IMR-90 (cell line): ENCODE results near the gene SEMA5A. TPM values are rescaled to one million over a fixed set of nuclear protein-coding genes. Genes with fewer than 3 reads are reported as not detected.

Experiments
- ATAC-seq: fragments of 200-7000 bp; cut with Tn5 transposase; 2 replicates; pipeline ENCODE4 v1.9.1; 2020; ENCODE audit warnings: low read depth, mild to moderate bottlenecking, moderate library complexity
- BruUV-seq: library from RNA; stranded (reverse); fragments of 400-500 nt; replicated peaks from 2 replicates; lab custom pipeline; 2021; lab: Mats Ljungman, UMichigan
- CTCF ChIA-PET: fragments of 300-600 bp; formaldehyde crosslinking; extraction: SDS; loops from one replicate; lab custom pipeline; 2021; ENCODE audit warnings: antibody characterized with exemption; lab: Yijun Ruan, JAX
- POLR2A ChIA-PET: fragments of 300-600 bp; sonication (Branson Sonifier 250); formaldehyde crosslinking; loops from one replicate; lab custom pipeline; 2022; ENCODE audit warnings: antibody characterized with exemption; ENCODE audit not compliant: unreplicated experiment; lab: Charles Lee
- DNase-seq: peaks from one replicate; pipeline ENCODE4 v3.0.0; 2013
- H2AFZ ChIP-seq: replicated peaks from 2 replicates; pipeline ENCODE3; 2013; ENCODE audit warnings: low read length, mild to moderate bottlenecking; ENCODE audit not compliant: poor library complexity
- H2AK5ac ChIP-seq: 2 replicates; pipeline ENCODE4 v1.6.1; 2013; ENCODE audit warnings: low read depth, low read length, inconsistent platforms
- H2AK9ac ChIP-seq: replicated peaks from 2 replicates; pipeline ENCODE3; 2013; ENCODE audit warnings: mild to moderate bottlenecking, low read depth, low read length, moderate library complexity; ENCODE audit not compliant: poor library complexity
- H2BK120ac ChIP-seq: 2 replicates; pipeline ENCODE4 v1.6.1; 2013; ENCODE audit warnings: low read depth, low read length, inconsistent platforms
- H2BK15ac ChIP-seq: 3 replicates; pipeline ENCODE4 v1.6.1; 2013; ENCODE audit warnings: low read depth, low read length, inconsistent platforms
- H2BK20ac ChIP-seq: 2 replicates; pipeline ENCODE4 v1.6.1; 2013; ENCODE audit warnings: low read depth, mild to moderate bottlenecking, inconsistent platforms, low read length, moderate library complexity
- H2BK5ac ChIP-seq: 2 replicates; pipeline ENCODE4 v1.6.1; 2013; ENCODE audit warnings: mild to moderate bottlenecking, low read depth, low read length, inconsistent platforms; ENCODE audit not compliant: poor library complexity, severe bottlenecking
- H3K14ac ChIP-seq: replicated peaks from 2 replicates; pipeline ENCODE4 v1.6.1; 2013; ENCODE audit warnings: low read depth, low read length, inconsistent platforms
- H3K18ac ChIP-seq: 2 replicates; pipeline ENCODE4 v1.6.1; 2013; ENCODE audit warnings: low read depth, low read length, control low read depth
- H3K23ac ChIP-seq: 2 replicates; pipeline ENCODE4 v1.6.1; 2013; ENCODE audit warnings: low read depth, low read length, inconsistent platforms
- H3K27ac ChIP-seq: 2 replicates; pipeline ENCODE4 v1.5.1; 2013; ENCODE audit warnings: mild to moderate bottlenecking, control low read depth, low read length; ENCODE audit not compliant: insufficient read depth
- H3K27me3 ChIP-seq: 2 replicates; pipeline ENCODE4 v1.6.1; 2013; ENCODE audit warnings: low read length; ENCODE audit not compliant: control insufficient read depth, insufficient read depth
- H3K36me3 ChIP-seq: 2 replicates; pipeline ENCODE4 v1.6.1; 2013; ENCODE audit warnings: low read length, mixed read lengths; ENCODE audit not compliant: control insufficient read depth, insufficient read depth
- H3K4ac ChIP-seq: 2 replicates; pipeline ENCODE4 v1.6.1; 2013; ENCODE audit warnings: low read depth, low read length, inconsistent platforms
- H3K4me1 ChIP-seq: 2 replicates; pipeline ENCODE4 v1.6.1; 2013; ENCODE audit warnings: low read length, mixed read lengths; ENCODE audit not compliant: control insufficient read depth, insufficient read depth
- H3K4me2 ChIP-seq: 2 replicates; pipeline ENCODE4 v1.6.1; 2013; ENCODE audit warnings: low read depth, mild to moderate bottlenecking, control low read depth, low read length, moderate library complexity
- H3K4me3 ChIP-seq: 2 replicates; pipeline ENCODE4 v1.5.1; 2013; ENCODE audit warnings: low read depth, mild to moderate bottlenecking, control low read depth, low read length, moderate library complexity; ENCODE audit not compliant: insufficient read depth
- H3K56ac ChIP-seq: 2 replicates; pipeline ENCODE4 v1.6.1; 2013; ENCODE audit warnings: low read length, inconsistent platforms; ENCODE audit not compliant: insufficient read depth; ENCODE audit errors: extremely low read depth
- H3K79me1 ChIP-seq, 2 experiments: 2 replicates each; pipeline ENCODE4 v1.6.1; 2013; ENCODE audit warnings: low read length in 2 of 2, inconsistent platforms in 1 of 2, low read depth in 1 of 2
- H3K9ac ChIP-seq: 2 replicates; pipeline ENCODE4 v1.6.1; 2013; ENCODE audit warnings: low read depth, low read length, control low read depth
- H3K9me1 ChIP-seq: 2 replicates; pipeline ENCODE4 v1.6.1; 2013; ENCODE audit warnings: low read length, inconsistent platforms; ENCODE audit not compliant: insufficient read depth
- H3K9me3 ChIP-seq: 2 replicates; pipeline ENCODE4 v1.6.1; 2013; ENCODE audit warnings: low read length; ENCODE audit not compliant: control insufficient read depth, insufficient read depth
- H4K20me1 ChIP-seq: 2 replicates; pipeline ENCODE4 v1.6.1; 2013; ENCODE audit warnings: low read length, inconsistent platforms; ENCODE audit not compliant: insufficient read depth
- H4K5ac ChIP-seq: 2 replicates; pipeline ENCODE4 v1.6.1; 2013; ENCODE audit warnings: mild to moderate bottlenecking, low read depth, low read length, control low read depth
- H4K8ac ChIP-seq, 2 experiments: 2 replicates each; pipeline ENCODE4 v1.6.1; 2013; ENCODE audit warnings: low read depth in 2 of 2, low read length in 2 of 2, control low read depth in 1 of 2, inconsistent platforms in 1 of 2
- H4K91ac ChIP-seq: 2 replicates; pipeline ENCODE4 v1.6.1; 2013; ENCODE audit warnings: low read depth, low read length, inconsistent platforms; ENCODE audit not compliant: insufficient read depth
- BHLHE40 ChIP-seq: fragments of 150-350 bp; IDR thresholded peaks from 2 replicates; pipeline ENCODE4 v1.6.1; 2016; ENCODE audit warnings: mild to moderate bottlenecking, low read depth, low read length
- CEBPB ChIP-seq: IDR thresholded peaks from 2 replicates; pipeline ENCODE4 v1.6.1; 2012; ENCODE audit warnings: low read depth, low read length, improper control_type of control experiment
- CHD1 ChIP-seq: IDR thresholded peaks from 2 replicates; pipeline ENCODE4 v1.6.1; 2012; ENCODE audit warnings: low read depth, low read length, improper control_type of control experiment
- CTCF ChIP-seq: conservative IDR thresholded peaks from 2 replicates; pipeline ENCODE4 v1.5.1; 2012; ENCODE audit warnings: mild to moderate bottlenecking, low read depth, low read length, improper control_type of control experiment
- ELK1 ChIP-seq: fragments of 150-350 bp; IDR thresholded peaks from 2 replicates; pipeline ENCODE4 v1.6.1; 2016; ENCODE audit warnings: low read depth, mild to moderate bottlenecking, low read length, moderate library complexity, borderline replicate concordance
- FOS ChIP-seq: fragments of 150-350 bp; IDR thresholded peaks from 2 replicates; pipeline ENCODE4 v1.6.1; 2016; ENCODE audit warnings: low read depth, low read length
- MAFK ChIP-seq: IDR thresholded peaks from 2 replicates; pipeline ENCODE4 v1.6.1; 2012; ENCODE audit warnings: low read depth, low read length, improper control_type of control experiment
- MAZ ChIP-seq: IDR thresholded peaks from 2 replicates; pipeline ENCODE4 v1.6.1; 2012; ENCODE audit warnings: low read depth, mild to moderate bottlenecking, low read length, improper control_type of control experiment, moderate library complexity, borderline replicate concordance
- MXI1 ChIP-seq: IDR thresholded peaks from 2 replicates; pipeline ENCODE4 v1.6.1; 2012; ENCODE audit warnings: low read depth, mild to moderate bottlenecking, low read length, moderate library complexity, borderline replicate concordance
- NFE2L2 ChIP-seq: fragments of 150-350 bp; IDR thresholded peaks from 2 replicates; pipeline ENCODE4 v1.6.1; 2016; ENCODE audit warnings: low read depth, mild to moderate bottlenecking, low read length
- POLR2A ChIP-seq: IDR thresholded peaks from 2 replicates; pipeline ENCODE4 v1.6.1; 2012; ENCODE audit warnings: mild to moderate bottlenecking, low read depth, low read length
- RAD21 ChIP-seq: IDR thresholded peaks from 2 replicates; pipeline ENCODE4 v1.6.1; 2012; ENCODE audit warnings: low read length, improper control_type of control experiment
- RCOR1 ChIP-seq: IDR thresholded peaks from 2 replicates; pipeline ENCODE4 v1.6.1; 2012; ENCODE audit warnings: mild to moderate bottlenecking, low read length, improper control_type of control experiment; ENCODE audit not compliant: insufficient replicate concordance
- RFX5 ChIP-seq: IDR thresholded peaks from 2 replicates; pipeline ENCODE4 v1.8.0; 2012; ENCODE audit warnings: low read depth, mild to moderate bottlenecking, low read length, moderate library complexity
- SMC3 ChIP-seq: fragments of 150-350 bp; IDR thresholded peaks from 2 replicates; pipeline ENCODE4 v1.6.1; 2016; ENCODE audit warnings: low read depth, mild to moderate bottlenecking, antibody characterized with exemption, low read length, moderate library complexity
- USF2 ChIP-seq: fragments of 150-350 bp; IDR thresholded peaks from 2 replicates; pipeline ENCODE4 v1.6.1; 2017; ENCODE audit warnings: mild to moderate bottlenecking, antibody characterized with exemption, low read length, low read depth
- WGBS, 2 experiments: methylation state at CpG; one replicate each; pipeline versions ENCODE4 v1.1.5 to v1.1.7; 2013; ENCODE audit warnings: missing lambda C conversion rate in 2 of 2; ENCODE audit not compliant: insufficient read length in 1 of 2; ENCODE audit errors: extremely low coverage in 2 of 2; 5-methylcytosine and 5-hydroxymethylcytosine counted together
- dilution Hi-C: fragments of 300-500 bp; cut with HindIII; formaldehyde crosslinking; loops from one replicate; pipeline ENCODE4 v1.14.3; 2018; ENCODE audit warnings: low sequenced_read_pairs; ENCODE audit not compliant: unreplicated experiment
- in situ Hi-C: fragments of 300-500 bp; cut with MboI; formaldehyde crosslinking; loops from 3 replicates; pipeline ENCODE4 v1.14.3; 2019; ENCODE audit warnings: low sequenced_read_pairs, inconsistent platforms, mixed read lengths
- intact Hi-C: fragments of 100-400 bp; cut with micrococcal nuclease; formaldehyde crosslinking; loops from 2 replicates; pipeline ENCODE4 v1.10.0; 2022
- polyA plus RNA-seq, 3 experiments: library from polyadenylated mRNA; depleted of rRNA; stranded (reverse); fragments of >200 nt; gene quantifications; 2 replicates each; pipeline ENCODE4 v1.2.3, GENCODE V29; 2012; ENCODE audit warnings: low replicate concordance in 1 of 3
- total RNA-seq: library from RNA; depleted of rRNA; stranded (reverse); fragments of >200 nt; gene quantifications from 2 replicates; pipeline ENCODE4 v1.2.3, GENCODE V29; 2012

The SEMA5A gene
- total and polyA plus RNA-seq, 2 of the 4 experiments (the other 2 are of a cell fraction) = 8.2 to 9.9 TPM

GRCh38 chr5:9513827-9514226, 32.0 kb downstream of the SEMA5A start:
- no TSS peak for BruUV-seq
- WGBS, 2 experiments = 75% methylated on average over 1 of the region's 4 CpGs; no CpG with 5 or more reads in 1 of the 2 experiments
- CTCF ChIA-PET = interaction anchor here (1.0 to 1.5 kb wide), 5 partner anchors 11 to 31 kb away, joined by 3 to 5 read pairs (median 3); no protein-coding TSS in a partner anchor

More at GRCh38 chr5:9513827-9514226, 32.0 kb downstream of the SEMA5A start:
- H4K8ac ChIP-seq = no peak overlapping the region
- in situ Hi-C loops = no loop called here
- no peaks in the 10 kb centered on the region for H3K27me3 ChIP-seq
- POLR2A ChIA-PET = no interaction called here
- no peak overlapping the region for H3K9ac ChIP-seq
- H3K14ac ChIP-seq = no peak overlapping the region
- no peak overlapping the region for H3K4me2 ChIP-seq
- H3K18ac ChIP-seq = no peak overlapping the region
- dilution Hi-C loops = no loop called here
- H2AFZ ChIP-seq = no peak overlapping the region
- no peaks in the 10 kb centered on the region for H3K36me3 ChIP-seq
- peaks cover 13 to 59% of the 10 kb centered on the region in 2 experiments for H3K79me1 ChIP-seq
- no peak overlapping the region for H2BK5ac ChIP-seq
- H2BK15ac ChIP-seq = no peak overlapping the region
- no peak overlapping the region for H4K5ac ChIP-seq
- H3K56ac ChIP-seq = no peak overlapping the region
- H3K4me3 ChIP-seq = no peak overlapping the region
- peaks cover 11% of the 10 kb centered on the region; the same call in 1 of the 2 replicates for H4K20me1 ChIP-seq
- intact Hi-C loops = no loop called here
- H3K4ac ChIP-seq = no peak overlapping the region
- no peak overlapping the region for H2BK20ac ChIP-seq
- no peak overlapping the region for H2AK9ac ChIP-seq
- H3K9me1 ChIP-seq = peaks cover 5% of the 10 kb centered on the region
- H3K9me3 ChIP-seq = no peaks in the 10 kb centered on the region
- H2AK5ac ChIP-seq = no peak overlapping the region
- no peak overlapping the region for H3K27ac ChIP-seq
- no peak; the same call in 1 of the 2 replicates for ATAC-seq
- H3K23ac ChIP-seq = no peak overlapping the region
- DNase-seq = peak; percentile 47
- no peak overlapping the region for H2BK120ac ChIP-seq
- no peak for TF ChIP-seq CEBPB
- TF ChIP-seq SMC3 = peak; percentile 41; the same call in 1 of the 2 replicates
- TF ChIP-seq CTCF = peak; percentile 44
- TF ChIP-seq MXI1 = no peak
- TF ChIP-seq FOS = no peak
- no peak for TF ChIP-seq NFE2L2
- no peak for TF ChIP-seq MAZ
- no peak for TF ChIP-seq BHLHE40
- TF ChIP-seq RAD21 = peak; percentile 50
- TF ChIP-seq RFX5 = no peak
- no peak for TF ChIP-seq CHD1
- no peak for TF ChIP-seq RCOR1
- TF ChIP-seq MAFK = no peak
- TF ChIP-seq ELK1 = no peak
- TF ChIP-seq USF2 = no peak
- TF ChIP-seq POLR2A = no peak
- no peak overlapping the region for H4K91ac ChIP-seq
- H3K4me1 ChIP-seq = no peaks in the 10 kb centered on the region; the same call in 1 of the 2 replicates
